Measurements from ENCODE around the gene NELFCD.

DNA sequence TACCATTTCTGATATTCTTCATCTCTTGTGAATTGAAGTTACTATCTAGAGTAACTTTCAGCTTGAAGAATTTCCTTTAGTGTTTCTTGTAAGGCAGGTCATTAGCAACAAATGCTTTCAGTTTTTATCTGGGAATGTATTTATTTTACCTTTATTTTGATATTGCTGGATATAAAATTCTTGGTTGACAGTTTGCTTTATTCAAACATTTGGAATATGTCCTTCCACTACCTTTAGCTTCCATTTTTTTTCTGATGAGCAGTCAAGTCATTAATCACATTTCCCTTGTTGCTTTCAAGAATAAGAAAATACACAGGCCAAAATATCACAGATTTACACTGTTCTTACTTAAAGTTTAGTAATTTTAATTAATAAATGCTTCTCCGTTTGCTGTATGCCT, 5.7 kb upstream of the NELFCD start:
- TF ChIP-seq, protein P1, sequence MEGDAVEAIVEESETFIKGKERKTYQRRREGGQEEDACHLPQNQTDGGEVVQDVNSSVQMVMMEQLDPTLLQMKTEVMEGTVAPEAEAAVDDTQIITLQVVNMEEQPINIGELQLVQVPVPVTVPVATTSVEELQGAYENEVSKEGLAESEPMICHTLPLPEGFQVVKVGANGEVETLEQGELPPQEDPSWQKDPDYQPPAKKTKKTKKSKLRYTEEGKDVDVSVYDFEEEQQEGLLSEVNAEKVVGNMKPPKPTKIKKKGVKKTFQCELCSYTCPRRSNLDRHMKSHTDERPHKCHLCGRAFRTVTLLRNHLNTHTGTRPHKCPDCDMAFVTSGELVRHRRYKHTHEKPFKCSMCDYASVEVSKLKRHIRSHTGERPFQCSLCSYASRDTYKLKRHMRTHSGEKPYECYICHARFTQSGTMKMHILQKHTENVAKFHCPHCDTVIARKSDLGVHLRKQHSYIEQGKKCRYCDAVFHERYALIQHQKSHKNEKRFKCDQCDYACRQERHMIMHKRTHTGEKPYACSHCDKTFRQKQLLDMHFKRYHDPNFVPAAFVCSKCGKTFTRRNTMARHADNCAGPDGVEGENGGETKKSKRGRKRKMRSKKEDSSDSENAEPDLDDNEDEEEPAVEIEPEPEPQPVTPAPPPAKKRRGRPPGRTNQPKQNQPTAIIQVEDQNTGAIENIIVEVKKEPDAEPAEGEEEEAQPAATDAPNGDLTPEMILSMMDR (conservative IDR thresholded peaks at IDR 0.05 in 1 of 2, IDR thresholded peaks at IDR 0.05 in 1 of 2; ENCODE audit: low read depth in 1 of 2, low read length in 2 of 2), result no peak
- TF ChIP-seq EZH2 (IDR thresholded peaks at IDR 0.05; ENCODE audit: low read length, missing control alignments), result no peak

All from fibroblast of lung (primary cell).